ENCODE measurements around the gene ZNF730.
A peak's percentile ranks its signal among the peaks of the same experiment; 100 is the strongest.
"Not testable (repeated sequence)": the region's sequence is repeated elsewhere in the genome, so short reads cannot be mapped to it uniquely, and the experiment has no call there.

Gene ZNF730

DNA sequence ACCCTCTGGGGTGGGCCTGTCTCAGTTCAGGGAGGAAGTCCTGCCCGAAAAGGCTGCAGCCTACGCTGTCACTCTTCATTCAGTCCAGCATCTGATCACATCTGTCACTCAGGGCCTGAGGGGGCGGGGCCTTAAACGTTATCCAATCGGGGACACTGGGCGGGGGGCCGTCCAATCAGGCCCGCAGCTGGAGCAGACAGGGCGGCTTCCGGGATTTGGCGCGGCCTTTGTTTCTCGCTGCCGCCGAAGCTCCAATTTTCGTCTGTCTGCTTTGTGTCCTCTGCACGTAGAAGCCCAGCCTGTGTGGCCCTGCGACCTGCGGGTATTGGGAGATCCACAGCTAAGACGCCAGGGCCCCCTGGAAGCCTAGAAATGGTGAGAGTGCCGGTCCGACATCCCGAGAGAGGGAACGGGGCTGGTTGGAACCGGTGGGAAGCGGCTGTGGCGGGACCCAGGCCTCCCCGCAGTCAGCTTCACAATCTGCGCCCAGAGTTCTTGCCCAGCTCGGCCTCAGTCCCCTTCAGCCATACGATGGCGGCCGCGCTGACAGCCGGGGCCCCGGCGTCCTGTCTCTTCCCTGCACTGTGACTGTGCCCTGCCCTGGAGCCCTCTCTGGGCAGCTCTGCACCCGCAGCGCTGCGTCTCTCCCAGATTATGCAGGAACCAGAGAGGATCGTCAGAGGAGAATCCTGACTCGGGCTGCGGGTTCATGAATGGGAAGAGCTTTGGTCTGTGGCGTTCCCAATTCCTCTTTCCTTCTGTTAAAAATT lies at the start of gene ZNF730:
ZNF730 (plus strand) TSS at position 224 of the 770 bp plus-strand sequence; CDS start at position 373, 149 bp downstream.
- peak; percentile 3 for DNase-seq (ENCODE audit: low spot score)

DNA sequence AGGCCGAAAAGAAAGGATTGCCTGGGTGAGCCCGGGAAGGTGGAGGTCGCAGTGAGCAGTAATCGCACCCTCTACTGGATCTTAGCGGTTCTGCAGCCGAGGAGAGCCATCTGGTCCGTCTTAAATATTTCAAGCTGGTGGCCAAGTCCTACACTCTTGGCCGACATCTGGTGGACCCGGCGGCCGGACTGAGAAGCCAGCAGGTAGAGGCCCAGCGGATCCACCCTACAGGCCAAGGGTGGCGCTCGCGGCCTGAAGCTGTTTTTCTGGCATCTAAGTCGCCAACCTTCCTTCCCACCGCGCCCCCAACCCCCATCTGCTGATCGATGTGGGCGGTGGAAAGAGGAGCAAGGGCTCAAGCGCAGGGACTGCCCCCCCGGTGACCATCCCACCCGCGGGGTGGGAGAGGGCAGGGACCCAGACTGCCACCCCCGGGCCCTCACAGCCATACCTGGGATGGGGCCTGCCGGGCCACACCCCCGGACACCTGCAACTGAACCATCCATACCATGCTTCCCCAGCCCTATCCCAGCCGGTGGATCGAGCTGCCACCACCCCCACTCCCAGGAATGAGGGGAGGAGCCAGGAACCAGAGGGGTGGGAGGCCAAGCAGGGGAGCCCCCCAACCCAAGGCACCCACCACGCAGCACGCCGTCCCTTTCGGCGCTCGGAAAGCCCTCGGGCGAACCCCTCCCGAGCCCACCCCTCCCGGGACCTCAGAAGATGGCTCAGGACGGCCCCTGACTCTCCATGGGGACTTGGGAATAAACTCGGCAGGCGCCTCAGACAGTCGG lies 46.3 kb upstream of the ZNF730 start:
- no peak for DNase-seq (ENCODE audit: low spot score)

DNA sequence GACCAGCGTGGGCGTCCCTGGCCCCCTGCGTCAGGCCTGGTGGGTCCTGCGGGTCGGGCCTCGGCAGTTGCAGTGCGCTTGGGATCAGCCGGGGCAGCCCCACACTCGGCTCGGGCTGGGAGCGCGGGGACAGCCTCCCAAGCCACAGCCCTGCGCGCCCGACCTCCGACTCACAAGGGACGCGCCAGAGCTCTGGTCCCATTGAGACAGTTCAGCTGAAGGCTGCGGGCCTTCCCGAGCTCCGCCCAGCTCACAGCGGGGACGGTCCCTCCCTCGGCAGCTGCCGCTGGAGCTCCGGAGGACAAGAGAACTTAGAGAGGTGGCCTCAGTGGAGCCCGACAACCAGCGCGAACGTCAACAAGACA lies 45.7 kb upstream of the ZNF730 start:
- DNase-seq (ENCODE audit: low spot score) = no peak

DNA sequence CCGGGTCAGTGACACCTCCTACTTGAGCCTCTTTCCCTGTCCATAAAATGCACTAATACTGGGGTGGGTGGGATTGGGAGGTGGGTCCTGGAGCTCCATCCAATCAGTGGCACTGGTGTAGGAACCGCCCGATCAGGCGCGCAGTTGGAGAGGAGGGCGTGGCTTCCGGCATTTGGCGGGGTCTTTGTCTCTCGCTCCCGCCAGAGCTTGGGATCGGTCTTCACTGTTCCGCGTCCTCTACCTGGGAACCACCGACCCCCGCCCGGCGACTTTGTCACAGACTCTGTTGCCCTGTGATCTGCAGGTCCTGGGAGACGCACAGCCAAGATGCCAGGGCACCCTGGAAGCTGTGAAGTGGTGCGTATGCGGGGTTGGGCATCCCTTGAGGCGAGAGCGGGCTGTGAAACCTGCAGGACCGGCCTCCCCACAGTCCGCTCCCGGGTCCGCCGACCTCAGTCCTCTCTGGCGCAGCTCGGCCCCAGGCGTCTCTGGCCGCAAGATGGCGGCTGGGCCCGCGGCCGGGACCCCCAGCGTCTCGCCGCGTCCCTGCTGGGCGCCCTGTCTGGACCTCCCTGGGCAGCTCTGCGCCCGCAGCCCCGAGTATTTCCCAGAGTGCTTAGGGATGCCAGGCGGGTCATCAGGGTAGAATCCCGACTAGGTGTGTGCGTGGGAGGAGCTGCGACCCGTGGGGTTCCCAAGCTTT lies 41.6 kb upstream of the ZNF730 start:
- no peak for DNase-seq (ENCODE audit: low spot score)

DNA sequence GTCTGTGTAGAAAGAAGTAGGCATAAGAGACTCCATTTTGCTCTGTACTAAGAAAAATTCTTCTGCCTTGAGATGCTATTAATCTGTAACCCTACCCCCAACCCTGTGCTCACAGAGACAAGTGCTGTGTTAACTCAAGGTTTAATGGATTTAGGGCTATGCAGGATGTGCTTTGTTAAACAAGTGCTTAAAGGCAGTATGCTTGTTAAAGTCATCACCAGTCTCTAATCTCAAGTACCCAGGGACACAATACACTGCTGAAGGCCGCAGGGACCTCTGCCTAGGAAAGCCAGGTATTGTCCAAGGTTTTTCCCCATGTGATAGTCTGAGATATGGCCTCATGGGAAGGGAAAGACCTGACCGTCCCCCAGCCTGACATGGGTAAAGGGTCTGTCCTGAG lies 39.0 kb upstream of the ZNF730 start:
- not testable (repeated sequence) for DNase-seq (ENCODE audit: low spot score)

DNA sequence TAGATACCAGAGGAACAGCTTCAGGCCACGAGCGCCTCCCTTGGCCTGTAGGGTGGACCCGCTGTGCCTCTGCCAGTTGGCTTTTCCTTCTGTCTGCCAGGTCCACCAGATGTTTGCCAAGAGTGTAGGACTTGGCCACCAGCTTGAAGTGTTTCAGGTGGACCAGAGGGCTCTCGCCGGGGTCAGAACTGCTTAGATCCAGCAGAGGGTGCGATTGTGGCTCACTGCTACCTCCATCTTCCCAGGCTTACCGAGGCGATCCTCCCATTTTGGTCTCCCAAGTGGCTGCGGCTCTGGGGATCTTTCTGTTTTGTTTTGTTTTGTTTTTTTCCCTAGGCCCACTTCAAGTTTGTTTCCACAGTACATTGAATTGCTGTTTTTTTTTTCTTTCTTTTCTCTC lies 23.0 kb upstream of the ZNF730 start:
- DNase-seq (ENCODE audit: low spot score) = no peak

DNA sequence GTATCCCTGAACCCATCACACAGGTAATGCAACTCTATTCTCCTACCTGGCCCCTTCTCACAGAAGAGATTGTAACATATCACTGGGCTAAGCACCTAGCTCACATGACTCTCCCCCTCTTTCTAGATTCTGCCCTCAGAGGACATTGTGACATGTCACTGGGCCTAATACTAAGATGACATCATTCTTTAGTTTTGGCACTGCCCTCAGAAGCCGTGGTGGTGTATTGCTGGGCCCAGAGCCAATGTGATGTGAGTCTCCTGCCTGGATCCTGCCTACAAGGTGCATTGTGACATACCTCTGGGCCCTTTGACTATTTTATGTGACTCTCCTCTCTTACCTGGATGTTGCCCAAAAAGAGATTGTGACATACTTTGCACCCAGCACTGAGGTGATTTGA lies 21.4 kb upstream of the ZNF730 start:
- no peak for DNase-seq (ENCODE audit: low spot score)

DNA sequence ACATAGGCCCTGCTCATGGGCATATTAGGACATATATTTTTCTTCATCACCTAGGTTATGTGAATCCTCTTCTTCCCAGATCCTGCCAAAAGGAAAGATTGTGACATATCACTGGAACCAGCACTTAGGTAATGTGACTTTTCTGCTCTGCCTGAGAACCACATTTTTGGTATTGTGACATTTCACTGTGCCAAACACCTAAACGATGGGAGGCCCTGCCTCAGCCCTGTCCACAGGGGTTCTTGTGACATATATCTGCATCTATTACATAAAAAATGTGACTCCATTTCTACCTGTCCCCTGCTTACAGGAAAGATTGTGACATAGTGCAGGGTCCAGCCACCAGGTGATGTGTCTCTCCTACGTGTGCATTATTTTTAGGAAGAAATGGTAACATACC lies 18.5 kb upstream of the ZNF730 start:
- DNase-seq (ENCODE audit: low spot score) = no peak

DNA sequence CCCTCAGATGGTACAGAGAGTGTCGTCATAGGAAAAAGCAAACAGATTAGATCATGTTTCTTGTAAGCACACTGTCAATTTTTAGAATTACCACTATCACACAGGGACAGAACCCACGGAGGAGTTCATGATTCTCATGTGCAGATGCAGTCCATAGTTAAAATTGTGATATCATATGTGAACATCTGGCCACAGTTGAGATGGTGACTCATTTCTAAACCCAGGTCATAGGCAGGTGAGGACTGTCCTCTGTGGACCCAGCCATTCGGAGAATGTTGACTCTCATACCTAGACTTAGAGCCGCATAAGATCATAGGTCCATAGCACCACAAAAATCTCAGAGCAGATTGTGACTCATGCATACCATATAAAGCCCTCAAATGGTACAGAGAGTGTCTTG lies 17.8 kb upstream of the ZNF730 start:
- DNase-seq (ENCODE audit: low spot score) = no peak

DNA sequence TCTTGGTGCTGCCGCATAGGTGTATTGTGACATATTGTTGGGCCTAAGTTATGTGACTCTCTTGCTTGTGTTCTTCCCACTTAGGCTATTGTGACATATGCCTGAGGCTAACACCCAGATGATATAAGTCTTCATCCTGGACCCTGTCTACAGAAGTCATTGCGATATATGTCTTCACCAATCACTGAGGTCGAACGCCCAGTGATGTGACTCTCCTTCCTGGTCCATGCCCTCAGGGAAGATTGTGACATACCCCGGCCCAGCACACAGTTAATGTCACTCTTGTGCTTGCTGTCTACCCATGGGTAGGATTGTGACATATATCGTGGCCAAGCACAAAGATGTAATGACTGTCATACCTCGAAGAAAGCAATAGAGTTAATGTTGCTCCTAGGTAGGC lies 16.9 kb upstream of the ZNF730 start:
- DNase-seq (ENCODE audit: low spot score) = no peak

DNA sequence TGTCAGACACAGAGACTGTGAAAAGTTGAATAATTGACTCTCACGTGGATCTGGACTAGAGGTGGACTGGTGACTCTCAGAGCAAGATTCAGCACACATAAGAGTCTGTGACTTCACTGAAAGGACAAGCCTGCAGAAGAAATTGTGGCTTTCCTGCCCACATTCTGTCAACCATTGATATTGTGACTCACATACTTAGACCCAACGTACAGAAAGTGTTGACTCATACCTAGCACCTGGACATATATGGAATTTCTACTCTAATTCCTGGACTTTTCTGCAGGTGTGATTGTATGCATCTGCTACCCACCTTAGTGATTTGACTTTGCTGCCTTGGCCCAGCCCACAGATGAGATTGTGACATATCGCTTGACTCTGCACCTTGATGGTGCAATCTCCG lies 15.6 kb upstream of the ZNF730 start:
- DNase-seq (ENCODE audit: low spot score) = no peak

DNA sequence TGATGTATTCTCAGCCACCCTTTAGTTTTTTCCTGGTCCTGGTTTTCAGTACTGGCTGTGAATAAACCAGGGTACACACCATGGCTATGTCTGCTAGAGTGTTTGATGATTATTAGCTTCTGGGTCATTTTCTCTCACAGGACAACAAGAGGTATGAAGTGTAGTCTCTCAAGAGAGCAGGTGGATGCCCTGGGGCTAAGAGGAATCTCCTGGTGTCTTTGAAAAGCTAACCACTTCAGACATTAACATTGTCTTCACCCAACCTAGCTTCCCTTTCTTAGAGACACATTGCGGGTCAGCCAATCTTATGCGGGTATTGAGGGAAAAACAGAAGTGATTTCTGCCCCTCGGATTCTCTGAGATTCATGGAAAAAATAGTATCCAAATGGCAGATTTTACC lies 1.6 kb downstream of the ZNF730 start:
- no peak for DNase-seq (ENCODE audit: low spot score)

DNA sequence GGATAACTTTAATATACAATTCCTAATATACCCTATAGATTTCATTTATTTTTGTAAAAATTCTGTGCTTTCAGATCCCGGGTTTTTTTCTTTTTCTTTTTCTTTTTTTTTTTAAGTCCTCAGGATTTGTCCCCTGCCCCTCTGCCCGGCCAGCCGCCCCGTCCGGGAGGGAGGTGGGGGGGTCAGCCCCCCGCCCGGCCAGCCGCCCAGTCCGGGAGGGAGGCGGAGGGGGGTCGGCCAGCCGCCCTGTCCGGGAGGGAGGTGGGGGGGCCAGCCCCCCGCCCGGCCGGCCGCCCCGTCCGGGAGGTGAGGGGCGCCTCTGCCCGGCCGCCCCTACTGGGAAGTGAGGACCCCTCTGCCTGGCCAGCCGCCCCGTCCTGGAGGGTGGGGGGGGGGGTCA lies 17.4 kb downstream of the ZNF730 start:
- not testable (repeated sequence) for DNase-seq (ENCODE audit: low spot score)

DNA sequence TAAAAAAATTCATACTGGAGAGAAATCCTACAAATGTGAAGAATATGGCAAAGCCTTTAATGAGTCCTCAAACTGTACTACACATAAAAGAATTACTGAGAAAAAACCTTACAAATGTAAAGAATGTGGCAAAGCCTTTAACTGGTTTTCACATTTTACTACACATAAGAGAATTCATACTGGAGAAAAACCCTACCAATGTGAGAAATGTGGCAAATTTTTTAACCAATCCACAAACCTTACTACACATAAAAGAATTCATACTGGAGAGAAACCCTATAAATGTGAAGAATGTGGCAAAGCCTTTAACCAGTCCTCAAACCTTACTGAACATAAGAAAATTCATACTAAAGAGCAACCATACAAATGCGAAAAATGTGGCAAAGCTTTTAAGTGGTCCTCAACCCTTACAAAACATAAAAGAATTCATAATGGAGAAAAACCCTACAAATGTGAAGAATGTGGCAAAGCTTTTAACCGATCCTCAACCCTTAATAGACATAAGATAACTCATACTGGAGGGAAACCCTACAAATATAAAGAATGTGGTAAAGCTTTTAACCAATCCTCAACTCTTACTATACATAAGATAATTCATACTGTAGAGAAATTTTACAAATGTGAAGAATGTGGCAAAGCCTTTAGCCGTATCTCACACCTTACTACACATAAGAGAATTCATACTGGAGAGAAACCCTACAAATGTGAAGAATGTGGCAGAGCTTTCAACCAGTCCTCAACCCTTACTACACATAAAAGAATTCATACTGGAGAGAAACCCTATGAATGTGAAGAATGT lies 29.0 kb downstream of the ZNF730 start:
- DNase-seq (ENCODE audit: low spot score) = no peak

DNA sequence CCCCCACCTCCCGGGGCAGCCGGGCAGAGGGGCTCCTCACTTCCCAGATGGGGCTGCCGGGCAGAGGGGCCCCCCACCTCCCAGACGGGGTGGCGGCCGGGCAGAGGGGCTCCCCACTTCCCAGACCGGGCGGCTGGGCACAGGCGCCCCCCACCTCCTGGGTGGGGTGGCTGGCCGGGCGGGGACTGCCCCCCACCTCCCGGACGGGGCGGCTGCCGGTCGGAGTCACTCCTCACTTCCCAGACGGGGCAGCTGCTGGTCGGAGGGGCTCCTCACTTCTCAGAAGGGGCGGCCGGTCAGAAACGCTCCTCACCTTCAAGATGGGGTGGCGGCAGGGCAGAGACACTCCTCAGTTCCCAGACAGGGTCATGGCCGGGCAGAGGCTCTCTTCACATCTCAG lies 43.9 kb downstream of the ZNF730 start:
- DNase-seq (ENCODE audit: low spot score) = no peak

DNA sequence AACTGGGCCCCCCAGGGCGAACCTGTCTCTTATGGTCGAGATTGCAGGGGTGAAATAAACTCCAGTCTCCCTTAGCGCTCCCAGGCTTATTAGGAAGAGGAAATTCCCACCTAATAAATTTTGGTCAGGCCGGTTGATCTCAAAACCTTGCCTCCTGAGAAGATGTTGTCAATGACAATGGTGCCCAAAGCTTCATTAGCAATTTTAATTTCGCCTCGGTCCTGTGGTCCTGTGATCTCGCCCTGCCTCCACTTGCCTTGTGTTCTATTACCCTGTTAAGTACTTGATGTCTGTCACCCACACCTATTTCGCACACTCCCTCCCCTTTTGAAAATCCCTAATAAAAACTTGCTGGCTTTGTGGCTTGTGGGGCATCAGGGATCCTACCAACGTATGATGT lies 51.5 kb downstream of the ZNF730 start:
- DNase-seq (ENCODE audit: low spot score) = not testable (repeated sequence)

DNA sequence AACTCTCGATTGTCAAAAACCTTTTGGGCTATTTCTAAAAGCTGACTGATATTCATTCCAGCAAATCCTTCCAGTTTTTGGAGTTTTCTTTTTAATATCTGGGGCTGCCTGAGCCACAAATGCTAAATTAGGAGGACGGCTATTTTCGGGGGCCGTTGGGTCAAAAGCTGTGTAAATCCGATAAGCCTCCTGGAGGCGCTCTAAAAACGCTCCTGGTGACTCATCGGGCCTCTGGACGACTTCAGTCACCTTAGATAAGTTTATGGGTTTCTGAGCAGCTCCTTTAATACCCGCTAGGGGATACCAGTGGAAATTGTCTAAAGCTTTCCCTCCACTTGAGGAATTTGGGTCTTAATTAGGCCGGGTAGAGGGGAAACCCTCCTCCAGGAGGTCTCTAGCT lies 66.4 kb downstream of the ZNF730 start:
- DNase-seq (ENCODE audit: low spot score) = no peak

DNA sequence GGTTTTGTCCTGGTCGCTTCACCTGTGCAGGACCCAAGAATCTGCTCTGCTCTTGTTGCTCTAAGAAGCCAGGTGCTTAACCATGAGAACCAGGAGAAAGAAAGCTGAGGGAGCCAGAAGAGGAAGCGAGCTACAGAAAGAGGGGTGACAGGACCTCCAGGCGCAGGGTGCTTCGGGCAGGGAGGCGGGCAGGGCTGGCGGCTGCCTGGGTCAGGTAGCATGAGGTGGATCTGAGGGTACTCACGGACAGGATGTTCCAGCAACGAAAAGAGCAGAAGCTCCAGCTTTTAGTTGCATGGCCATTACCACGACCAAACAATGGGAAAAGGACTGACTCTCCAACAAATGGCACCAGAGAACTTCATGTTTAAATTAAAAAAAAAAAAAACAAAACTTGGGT lies 73.5 kb downstream of the ZNF730 start:
- no peak for DNase-seq (ENCODE audit: low spot score)

All from hepatic stellate cell (primary cell).